Activated CD4-positive, alpha-beta T cell treated with anti-CD3 and anti-CD28 coated beads for 36 hours (primary cell): ENCODE measurements around the gene PDXDC1. TPM values are rescaled to one million over a fixed set of nuclear protein-coding genes. Genes with fewer than 3 reads are reported as not detected.

Experiments
- microRNA-seq: library from miRNA; unstranded; fragments of <30 nt; microRNA quantifications from one replicate; pipeline ENCODE4 v1.2.0, GENCODE V29; 2021; ENCODE audit warnings: borderline replicate concordance
- total RNA-seq, 2 experiments: library from RNA; stranded (reverse); gene quantifications; one replicate each; pipeline ENCODE4 v1.2.3, GENCODE V29; 2021

PDXDC1 gene
- total RNA-seq, 2 experiments from 2014 or later: 50.6 to 53.9 TPM

Small RNA genes within 50 kb of the gene (microRNA-seq; reads per million reads assigned to microRNA genes)
- gene MIR1972-1 (not detected), gene MIR3180-4 (not detected), gene MIR6511A1 (not detected), gene MIR6511B2 (not detected), gene MIR6770-1 (not detected)

Other genes with a start within 250 kb of the PDXDC1 start
- 1 to 10 TPM; 1.8 to 2.1 TPM for gene NPIPA2, start 232.5 kb upstream of the PDXDC1 start, total RNA-seq
- gene NOMO1, start 141.3 kb upstream of the PDXDC1 start, total RNA-seq: 10 to 100 TPM; 38.4 to 55.7 TPM
- gene NPIPA1, start 37.6 kb upstream of the PDXDC1 start, total RNA-seq: 10 to 100 TPM; 90.4 to 99.1 TPM
- 10 to 100 TPM; 42.2 to 52.7 TPM for gene NTAN1, start 81.0 kb downstream of the PDXDC1 start, total RNA-seq
- gene RRN3, start 119.2 kb downstream of the PDXDC1 start, total RNA-seq: 10 to 100 TPM; 27.0 to 36.1 TPM